Neural progenitor cell (in vitro differentiated cells): ENCODE results near the gene RAP1A.

Experiments used
- EZH2 ChIP-seq: fragments of 200-600 bp; sonication (generic); IDR thresholded peaks from 2 replicates; pipeline ENCODE4 v1.6.1; 2017; ENCODE audit warnings: antibody characterized with exemption, mild to moderate bottlenecking, moderate library complexity
- EZH2phosphoT487 ChIP-seq: fragments of 200-600 bp; sonication (generic); IDR thresholded peaks from 2 replicates; pipeline ENCODE4 v1.6.1; 2017; ENCODE audit warnings: antibody characterized with exemption
- TF ChIP-seq, protein P1 (sequence below): fragments of 200-600 bp; sonication (generic); IDR thresholded peaks from 2 replicates; pipeline ENCODE4 v1.5.1; 2017; ENCODE audit warnings: antibody characterized with exemption, mild to moderate bottlenecking

DNA sequence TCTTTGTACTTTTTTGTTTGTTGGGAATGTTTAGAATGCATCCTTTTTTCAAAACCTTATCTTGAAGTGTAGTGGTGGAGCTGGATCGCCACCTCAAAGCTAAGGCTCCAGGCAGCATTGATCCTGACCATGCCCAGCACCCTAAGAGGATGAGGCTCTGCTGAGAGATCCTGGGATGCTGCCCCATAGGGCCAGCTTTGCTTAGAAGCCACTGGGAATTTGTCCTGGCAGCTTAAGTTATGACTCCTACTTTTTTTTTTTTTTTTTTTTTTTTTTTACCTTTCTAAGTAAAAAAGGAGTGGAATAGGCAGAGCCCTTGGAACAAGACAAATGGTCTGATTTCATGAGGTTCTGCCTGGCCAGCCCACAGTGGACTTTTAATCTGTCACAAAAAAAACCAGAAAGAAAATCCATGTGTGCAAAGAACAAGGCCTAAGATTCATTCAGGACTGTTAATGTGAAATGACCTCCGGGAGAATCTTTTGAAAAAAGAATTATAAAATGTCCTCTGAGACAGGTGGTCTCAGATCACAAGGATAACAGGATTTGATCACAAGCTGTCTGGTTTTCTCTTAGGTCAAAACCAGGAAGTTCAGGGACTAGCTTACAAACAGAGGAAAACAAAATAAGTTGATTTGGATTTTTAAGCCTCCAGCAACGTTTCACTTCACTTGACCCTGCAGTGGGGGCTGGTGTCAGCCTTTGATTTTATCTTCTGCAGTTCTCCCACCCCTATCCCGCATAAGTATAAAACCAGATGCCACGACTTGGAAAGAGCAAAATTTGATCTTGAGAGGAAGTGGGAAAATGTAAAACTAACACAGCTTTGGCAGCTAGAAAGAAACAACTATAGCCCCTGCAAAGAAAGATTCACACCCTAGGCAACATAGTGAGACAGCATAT lies 25.9 kb upstream of the RAP1A start:
- TF ChIP-seq, protein P1, sequence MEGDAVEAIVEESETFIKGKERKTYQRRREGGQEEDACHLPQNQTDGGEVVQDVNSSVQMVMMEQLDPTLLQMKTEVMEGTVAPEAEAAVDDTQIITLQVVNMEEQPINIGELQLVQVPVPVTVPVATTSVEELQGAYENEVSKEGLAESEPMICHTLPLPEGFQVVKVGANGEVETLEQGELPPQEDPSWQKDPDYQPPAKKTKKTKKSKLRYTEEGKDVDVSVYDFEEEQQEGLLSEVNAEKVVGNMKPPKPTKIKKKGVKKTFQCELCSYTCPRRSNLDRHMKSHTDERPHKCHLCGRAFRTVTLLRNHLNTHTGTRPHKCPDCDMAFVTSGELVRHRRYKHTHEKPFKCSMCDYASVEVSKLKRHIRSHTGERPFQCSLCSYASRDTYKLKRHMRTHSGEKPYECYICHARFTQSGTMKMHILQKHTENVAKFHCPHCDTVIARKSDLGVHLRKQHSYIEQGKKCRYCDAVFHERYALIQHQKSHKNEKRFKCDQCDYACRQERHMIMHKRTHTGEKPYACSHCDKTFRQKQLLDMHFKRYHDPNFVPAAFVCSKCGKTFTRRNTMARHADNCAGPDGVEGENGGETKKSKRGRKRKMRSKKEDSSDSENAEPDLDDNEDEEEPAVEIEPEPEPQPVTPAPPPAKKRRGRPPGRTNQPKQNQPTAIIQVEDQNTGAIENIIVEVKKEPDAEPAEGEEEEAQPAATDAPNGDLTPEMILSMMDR, result no peak
- TF ChIP-seq EZH2 (no peak), EZH2phosphoT487 (no peak)
